ENCODE measurements around the gene MYO9A.

The MYO9A gene

GRCh38 chr15:71789616-71790015 is 328.3 kb downstream of the MYO9A start:
- H3K4me1 Mint-ChIP-seq = no peaks in the 10 kb centered on the region
- H3K27ac Mint-ChIP-seq = no peak overlapping the region
- H3K36me3 Mint-ChIP-seq (ENCODE audit: low read depth) = no peaks in the 10 kb centered on the region
- TF ChIP-seq CTCF (IDR thresholded peaks at IDR 0.05; ENCODE audit: unreplicated experiment in 3 of 3) = no peak
- no peaks in the 10 kb centered on the region for H3K27me3 Mint-ChIP-seq (ENCODE audit: low read depth)
- no peak overlapping the region for H3K4me3 Mint-ChIP-seq
- H3K9me3 Mint-ChIP-seq = no peaks in the 10 kb centered on the region

GRCh38 chr15:71788646-71789579 is 329.0 kb downstream of the MYO9A start:
- H3K36me3 Mint-ChIP-seq (ENCODE audit: low read depth) = no peaks in the 10 kb centered on the region
- H3K4me3 Mint-ChIP-seq = no peak overlapping the region
- H3K27me3 Mint-ChIP-seq (ENCODE audit: low read depth) = no peaks in the 10 kb centered on the region
- no peaks in the 10 kb centered on the region for H3K4me1 Mint-ChIP-seq
- H3K9me3 Mint-ChIP-seq = no peaks in the 10 kb centered on the region
- no peak overlapping the region for H3K27ac Mint-ChIP-seq
- TF ChIP-seq CTCF (IDR thresholded peaks at IDR 0.05; ENCODE audit: unreplicated experiment in 3 of 3) = no peak

GRCh38 chr15:71786673-71787072 is 331.3 kb downstream of the MYO9A start:
- no peaks in the 10 kb centered on the region for H3K9me3 Mint-ChIP-seq
- H3K36me3 Mint-ChIP-seq (ENCODE audit: low read depth) = no peaks in the 10 kb centered on the region
- peaks cover 14% of the 10 kb centered on the region for H3K4me1 Mint-ChIP-seq
- H3K27ac Mint-ChIP-seq = no peak overlapping the region
- no peak overlapping the region for H3K4me3 Mint-ChIP-seq
- no peak for TF ChIP-seq CTCF (IDR thresholded peaks at IDR 0.05; ENCODE audit: unreplicated experiment in 3 of 3)
- H3K27me3 Mint-ChIP-seq (ENCODE audit: low read depth) = peaks cover 4% of the 10 kb centered on the region

- Mint-ChIP-seq H3K4me3 (no peak overlapping the region), H3K4me1 (peaks cover 14% of the 10 kb centered on the region), H3K36me3 (ENCODE audit: low read depth) (no peaks in the 10 kb centered on the region), H3K27ac (no peak overlapping the region), H3K9me3 (no peaks in the 10 kb centered on the region), H3K27me3 (ENCODE audit: low read depth) (peaks cover 4% of the 10 kb centered on the region)
- TF ChIP-seq CTCF (IDR thresholded peaks at IDR 0.05; ENCODE audit: unreplicated experiment in 3 of 3) = no peak
These were observed 332.0 kb downstream of the MYO9A start for GRCh38 chr15:71785996-71786395.

- H3K4me3 Mint-ChIP-seq = no peak overlapping the region
These were observed 333.2 kb downstream of the MYO9A start for GRCh38 chr15:71784719-71785118.

More at GRCh38 chr15:71784719-71785118, 333.2 kb downstream of the MYO9A start:
- Mint-ChIP-seq H3K27me3 (ENCODE audit: low read depth) (peaks cover 4% of the 10 kb centered on the region), H3K9me3 (no peaks in the 10 kb centered on the region), H3K4me1 (peaks cover 23% of the 10 kb centered on the region), H3K36me3 (ENCODE audit: low read depth) (no peaks in the 10 kb centered on the region), H3K27ac (no peak overlapping the region)
- no peak for TF ChIP-seq CTCF (IDR thresholded peaks at IDR 0.05; ENCODE audit: unreplicated experiment in 3 of 3)

All from nephron (organoid).